HepG2 (cell line): ENCODE data around the gene INSIG2. TPM values are rescaled to one million over a fixed set of nuclear protein-coding genes. Genes with fewer than 3 reads are reported as not detected.
A peak's percentile ranks its signal among the peaks of the same experiment; 100 is the strongest.

Experiments used
- ATAC-seq: fragments of 200-7000 bp; cut with Tn5 transposase; 3 replicates; pipeline ENCODE4 v1.9.1; 2020; ENCODE audit warnings: mild to moderate bottlenecking, moderate library complexity
- BruUV-seq: library from RNA; stranded (reverse); fragments of 400-500 nt; replicated peaks from 2 replicates; lab custom pipeline; 2021; lab: Mats Ljungman, UMichigan
- CTCF ChIA-PET: fragments of 300-600 bp; formaldehyde crosslinking; extraction: SDS; loops from one replicate; lab custom pipeline; 2021; ENCODE audit warnings: low total read pairs, inconsistent platforms, low intra/inter-chr PET ratio; lab: Yijun Ruan, JAX
- POLR2A ChIA-PET: fragments of 350-600 bp; sonication (Branson Sonifier 250); formaldehyde crosslinking; loops from one replicate; lab custom pipeline; 2020; ENCODE audit warnings: antibody characterized with exemption, inconsistent platforms; lab: Yijun Ruan, JAX
- DNase-seq: peaks from one replicate; pipeline ENCODE4 v3.0.0-alpha.2; 2015; ENCODE audit warnings: low spot score
- FAIRE-seq: peaks from 3 replicates; lab custom pipeline; 2011; peaks lifted over from hg19 to GRCh38; lab: Jason Lieb, UNC
- H2AFZ ChIP-seq: one replicate; pipeline ENCODE4 v1.6.1; 2011; ENCODE audit warnings: low read length, inconsistent platforms
- H3K27ac ChIP-seq: fragments of 300-600 bp; 3 replicates; pipeline ENCODE4 v1.8.0; 2011; ENCODE audit warnings: mixed run types, mild to moderate bottlenecking, mixed read lengths, low read length, inconsistent platforms; ENCODE audit not compliant: insufficient read depth; ENCODE audit errors: extremely low read length
- H3K27me3 ChIP-seq, 2 experiments: fragments of 200-600 bp in 1 of 2; 2 replicates in 1 of 2; 3 replicates in 1 of 2; pipeline versions ENCODE4 v1.6.0 to v1.8.0; 2011; ENCODE audit warnings: low read length in 2 of 2, mild to moderate bottlenecking in 2 of 2, moderate library complexity in 2 of 2, inconsistent platforms in 1 of 2; ENCODE audit not compliant: insufficient read depth in 2 of 2, control insufficient read depth in 1 of 2
- H3K36me3 ChIP-seq, 2 experiments: fragments of 200-600 bp in 1 of 2; replicated peaks in 1 of 2; 2 replicates in 1 of 2; 3 replicates in 1 of 2; pipeline versions ENCODE4 v1.5.1 to v1.8.0; 2011; ENCODE audit warnings: low read length in 2 of 2, inconsistent platforms in 1 of 2; ENCODE audit not compliant: insufficient read depth in 2 of 2, control insufficient read depth in 1 of 2
- H3K4me1 ChIP-seq: 2 replicates; pipeline ENCODE4 v1.5.1; 2012; ENCODE audit warnings: low read length, inconsistent platforms; ENCODE audit not compliant: insufficient read depth
- H3K4me2 ChIP-seq: 2 replicates; pipeline ENCODE4 v1.6.0; 2011; ENCODE audit warnings: low read depth, low read length, inconsistent platforms
- H3K4me3 ChIP-seq, 3 experiments: fragments of 200-600 bp in 1 of 3; sonication (generic), shearing (Covaris generic) in 1 of 3; replicated peaks in 1 of 3; 2 replicates each; pipeline ENCODE4 v1.5.1; 2011 to 2016; ENCODE audit warnings: low read length in 3 of 3, inconsistent platforms in 2 of 3, low read depth in 2 of 3, mild to moderate bottlenecking in 2 of 3, control low read depth in 1 of 3, mixed read lengths in 1 of 3; ENCODE audit not compliant: insufficient read depth in 1 of 3
- H3K79me2 ChIP-seq: one replicate; pipeline ENCODE4 v1.6.1; 2011; ENCODE audit warnings: low read length, inconsistent platforms; ENCODE audit not compliant: insufficient read depth
- H3K9ac ChIP-seq: 2 replicates; pipeline ENCODE4 v1.6.0; 2011; ENCODE audit warnings: mild to moderate bottlenecking, low read depth, low read length, inconsistent platforms; ENCODE audit not compliant: insufficient read depth
- H3K9me3 ChIP-seq: 2 replicates; pipeline ENCODE4 v1.5.1; 2012; ENCODE audit warnings: mild to moderate bottlenecking, low read length
- H4K20me1 ChIP-seq: 2 replicates; pipeline ENCODE4 v1.6.0; 2011; ENCODE audit warnings: inconsistent platforms, mild to moderate bottlenecking, low read length, moderate library complexity; ENCODE audit not compliant: insufficient read depth
- MAFF ChIP-seq: IDR thresholded peaks from 2 replicates; pipeline ENCODE4 v1.6.1; 2011; ENCODE audit warnings: low read depth, low read length, improper control_type of control experiment
- MAFK ChIP-seq, 2 experiments: IDR thresholded peaks in 1 of 2; conservative IDR thresholded peaks in 1 of 2; 2 replicates each; pipeline ENCODE4 v1.6.1; 2011; ENCODE audit warnings: improper control_type of control experiment in 2 of 2, low read length in 2 of 2
- POGK ChIP-seq: sonication (generic); formaldehyde crosslinking; conservative IDR thresholded peaks from 2 replicates; pipeline ENCODE4 v1.8.0; 2022; ENCODE audit warnings: mild to moderate bottlenecking, moderate library complexity, missing genetic modification reagents
- POLR2A ChIP-seq, 2 experiments: IDR thresholded peaks; 2 replicates each; pipeline ENCODE4 v1.6.1; 2011; ENCODE audit warnings: low read depth in 2 of 2, low read length in 2 of 2, mild to moderate bottlenecking in 1 of 2, moderate library complexity in 1 of 2; ENCODE audit not compliant: insufficient read depth in 1 of 2
- ZBTB10 ChIP-seq: sonication (generic); formaldehyde crosslinking; IDR thresholded peaks from 2 replicates; pipeline ENCODE4 v1.4.0; 2020; ENCODE audit warnings: missing genetic modification reagents, borderline replicate concordance
- ZBTB38 ChIP-seq: sonication (generic); formaldehyde crosslinking; IDR thresholded peaks from 2 replicates; pipeline ENCODE4 v1.5.1; 2020; ENCODE audit warnings: mild to moderate bottlenecking, missing genetic modification reagents
- ZNF317 ChIP-seq: sonication (generic); formaldehyde crosslinking; IDR thresholded peaks from 2 replicates; pipeline ENCODE4 v1.5.0; 2020; ENCODE audit warnings: mild to moderate bottlenecking, missing genetic modification reagents
- ZNF567 ChIP-seq: sonication (generic); formaldehyde crosslinking; IDR thresholded peaks from 2 replicates; pipeline ENCODE4 v1.8.1; 2023; ENCODE audit warnings: mild to moderate bottlenecking, missing genetic modification reagents, borderline replicate concordance
- ZNF652 ChIP-seq: IDR thresholded peaks from 2 replicates; pipeline ENCODE4 v1.6.1; 2016; ENCODE audit warnings: low read depth, borderline replicate concordance
- WGBS: methylation state at CpG from one replicate; pipeline ENCODE4 v1.1.6; 2017; ENCODE audit warnings: low lambda C conversion rate; 5-methylcytosine and 5-hydroxymethylcytosine counted together
- in situ Hi-C: cut with HindIII; loops from 2 replicates; pipeline ENCODE4 v1.10.0; 2017; ENCODE audit warnings: low pct_unique_long_range_greater_than_20kb; ENCODE audit not compliant: extremely low pct_ligation_motif_present
- intact Hi-C: fragments of 100-400 bp; cut with micrococcal nuclease; formaldehyde crosslinking; loops from one replicate; pipeline ENCODE4 v1.10.0; 2022; ENCODE audit not compliant: unreplicated experiment
- polyA plus RNA-seq, 8 experiments: library from polyadenylated mRNA; depleted of rRNA in 3 of 8; stranded (reverse) in 7 of 8; unstranded in 1 of 8; fragments of >200 nt; fragmentation: Illumina TruSeq in 4 of 8; extraction: Trizol in 4 of 8; gene quantifications; 2 replicates each; pipeline versions ENCODE4 v1.2.1 to v1.2.3, GENCODE V29; 2011 to 2016; ENCODE audit warnings: low read depth in 4 of 8, missing spikeins in 1 of 8, mixed read lengths in 1 of 8; ENCODE audit not compliant: insufficient read depth in 1 of 8
- total RNA-seq, 5 experiments: library from RNA; depleted of rRNA; stranded (reverse); fragments of >200 nt; fragmentation: Illumina TruSeq; extraction: Trizol; gene quantifications; 2 replicates each; pipeline ENCODE4 v1.2.3, GENCODE V29; 2016; ENCODE audit warnings: low read depth in 1 of 5

INSIG2 gene
- total and polyA plus RNA-seq, 2 of the 13 experiments (the other 11 are each of a cell fraction or from before 2014, with no cell fraction given) = 73.5 to 481 TPM

- TF ChIP-seq ZBTB38 (CRISPR knock-in tag) = no peak
- TF ChIP-seq ZBTB10 = no peak
- no peak for TF ChIP-seq POGK (CRISPR knock-in tag)
- TF ChIP-seq POLR2A (IDR thresholded peaks at IDR 0.05; ENCODE audit: insufficient read depth in 1 of 2, low read depth in 2 of 2, low read length in 2 of 2) = peak in 1 of 2 experiments; percentile 23; a peak in 1 of 4 replicates
These were observed 22.0 kb downstream of the INSIG2 start (continued) for GRCh38 chr2:118110310-118110709.

GRCh38 chr2:118110991-118111390 lies 22.7 kb downstream of the INSIG2 start:
- H3K79me2 ChIP-seq = peaks cover 3% of the 10 kb centered on the region
- TF ChIP-seq ZNF317 (CRISPR knock-in tag) = no peak
- TF ChIP-seq ZNF567 (CRISPR knock-in tag) = no peak
- peak; percentile 50; the same call in 1 of the 2 replicates for TF ChIP-seq MAFF
- peak; percentile 59; the same call in 1 of the 2 replicates for TF ChIP-seq ZNF652 (CRISPR knock-in tag)
- TF ChIP-seq MAFK (conservative IDR thresholded peaks at IDR 0.05 in 1 of 2, IDR thresholded peaks at IDR 0.05 in 1 of 2; ENCODE audit: low read length in 2 of 2) = peak; percentile 24 to 70; a peak in 2 of 4 replicates
- ChIA-PET CTCF (no interaction called here), POLR2A (no interaction called here)
- ATAC-seq = no peak
- 95% methylated on average over 1 of the region's 1 CpG for WGBS
- H3K4me2 ChIP-seq = no peak overlapping the region
- in situ Hi-C loops (no loop called here), intact Hi-C loops (no loop called here)
- H3K27ac ChIP-seq = no peak overlapping the region
- no peak overlapping the region for H3K4me3 ChIP-seq
- H3K9me3 ChIP-seq = no peaks in the 10 kb centered on the region
- no peak overlapping the region for H3K9ac ChIP-seq
- peaks cover 9 to 34% of the 10 kb centered on the region in 2 experiments for H3K36me3 ChIP-seq
- H2AFZ ChIP-seq = no peak overlapping the region
- H3K27me3 ChIP-seq = no peaks in the 10 kb centered on the region
- peaks cover 19% of the 10 kb centered on the region for H3K4me1 ChIP-seq
- FAIRE-seq = no peak
- H4K20me1 ChIP-seq = peaks cover 48% of the 10 kb centered on the region
- no peak for DNase-seq
- BruUV-seq = no TSS peak
